Natural killer cell (primary cell): ENCODE measurements around the gene GATD1. TPM values are rescaled to one million over a fixed set of nuclear protein-coding genes. Genes with fewer than 3 reads are reported as not detected.
A peak's percentile ranks its signal among the peaks of the same experiment; 100 is the strongest.

Experiments
- ATAC-seq, 3 donors: fragments of 150-1000 bp in 2 of 3; fragments of 200-7000 bp in 1 of 3; cut with Tn5 transposase; 1 replicate in 1 of 3; 2 replicates in 2 of 3; pipeline ENCODE4 v1.10.0; 2021; ENCODE audit warnings: mild to moderate bottlenecking in 2 of 3, moderate library complexity in 2 of 3
- DNase-seq, 2 donors: peaks; one replicate each; pipeline versions ENCODE4 v3.0.0 to v3.0.0-alpha.2; 2013 to 2021; ENCODE audit warnings: mixed read lengths in 1 of 2
- H3K27ac ChIP-seq: one replicate; pipeline ENCODE4 v1.5.1; 2013; ENCODE audit warnings: mild to moderate bottlenecking, low read length
- H3K27me3 ChIP-seq: one replicate; pipeline ENCODE4 v1.6.1; 2013; ENCODE audit warnings: low read length; ENCODE audit not compliant: control insufficient read depth, insufficient read depth
- H3K36me3 ChIP-seq: one replicate; pipeline ENCODE4 v1.6.1; 2013; ENCODE audit warnings: low read length; ENCODE audit not compliant: control insufficient read depth, insufficient read depth
- H3K4me1 ChIP-seq: one replicate; pipeline ENCODE4 v1.6.1; 2013; ENCODE audit warnings: low read length; ENCODE audit not compliant: control insufficient read depth, insufficient read depth
- H3K4me3 ChIP-seq: one replicate; pipeline ENCODE4 v1.5.1; 2013; ENCODE audit warnings: low read length
- H3K9me3 ChIP-seq: one replicate; pipeline ENCODE4 v1.6.1; 2013; ENCODE audit warnings: low read length; ENCODE audit not compliant: control insufficient read depth, insufficient read depth
- H3K27ac Mint-ChIP-seq, 2 donors: one replicate each; pipeline ENCODE4 v1.8.0; 2022; ENCODE audit warnings: mild to moderate bottlenecking in 2 of 2, mixed read lengths in 2 of 2, moderate library complexity in 1 of 2
- H3K27me3 Mint-ChIP-seq, 2 donors: one replicate each; pipeline ENCODE4 v1.8.0; 2022; ENCODE audit warnings: low read depth in 2 of 2, mixed read lengths in 2 of 2
- H3K36me3 Mint-ChIP-seq: one replicate; pipeline ENCODE4 v1.8.0; 2022; ENCODE audit warnings: mixed read lengths
- H3K4me1 Mint-ChIP-seq, 2 donors: one replicate each; pipeline ENCODE4 v1.8.0; 2022; ENCODE audit warnings: mixed read lengths in 2 of 2
- H3K4me3 Mint-ChIP-seq: one replicate; pipeline ENCODE4 v1.8.0; 2022; ENCODE audit warnings: mild to moderate bottlenecking, moderate library complexity, mixed read lengths
- H3K9me3 Mint-ChIP-seq, 2 donors: one replicate each; pipeline ENCODE4 v1.8.0; 2022; ENCODE audit warnings: mixed read lengths in 2 of 2
- WGBS: methylation state at CpG from one replicate; pipeline ENCODE4 v1.1.7; 2013; ENCODE audit warnings: missing lambda C conversion rate; ENCODE audit not compliant: insufficient coverage; 5-methylcytosine and 5-hydroxymethylcytosine counted together
- intact Hi-C: fragments of 100-400 bp; cut with micrococcal nuclease; formaldehyde crosslinking; loops from one replicate; pipeline ENCODE4 v1.14.2; 2022
- total RNA-seq, 4 donors: library from RNA; stranded (reverse); fragments of 120-200 nt in 1 of 4; gene quantifications; one replicate each; pipeline versions ENCODE4 v1.2.3 to v1.2.4, GENCODE V29; 2013 to 2022
- TF ChIP-seq, protein P1 (sequence below): fragments of 200-600 bp; IDR thresholded peaks from one replicate; pipeline ENCODE4 v1.8.0; 2022; ENCODE audit warnings: antibody characterized with exemption

The GATD1 gene
- total RNA-seq, 3 donors from 2014 or later (not counting 1 experiment from before 2014, with no cell fraction given), result 40.4 to 43.1 (median 42.1) TPM

GRCh38 chr11:721741-722345 is 55.4 kb downstream of the GATD1 start:
- TF ChIP-seq, protein P1, sequence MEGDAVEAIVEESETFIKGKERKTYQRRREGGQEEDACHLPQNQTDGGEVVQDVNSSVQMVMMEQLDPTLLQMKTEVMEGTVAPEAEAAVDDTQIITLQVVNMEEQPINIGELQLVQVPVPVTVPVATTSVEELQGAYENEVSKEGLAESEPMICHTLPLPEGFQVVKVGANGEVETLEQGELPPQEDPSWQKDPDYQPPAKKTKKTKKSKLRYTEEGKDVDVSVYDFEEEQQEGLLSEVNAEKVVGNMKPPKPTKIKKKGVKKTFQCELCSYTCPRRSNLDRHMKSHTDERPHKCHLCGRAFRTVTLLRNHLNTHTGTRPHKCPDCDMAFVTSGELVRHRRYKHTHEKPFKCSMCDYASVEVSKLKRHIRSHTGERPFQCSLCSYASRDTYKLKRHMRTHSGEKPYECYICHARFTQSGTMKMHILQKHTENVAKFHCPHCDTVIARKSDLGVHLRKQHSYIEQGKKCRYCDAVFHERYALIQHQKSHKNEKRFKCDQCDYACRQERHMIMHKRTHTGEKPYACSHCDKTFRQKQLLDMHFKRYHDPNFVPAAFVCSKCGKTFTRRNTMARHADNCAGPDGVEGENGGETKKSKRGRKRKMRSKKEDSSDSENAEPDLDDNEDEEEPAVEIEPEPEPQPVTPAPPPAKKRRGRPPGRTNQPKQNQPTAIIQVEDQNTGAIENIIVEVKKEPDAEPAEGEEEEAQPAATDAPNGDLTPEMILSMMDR, result no peak
- H3K9me3 Mint-ChIP-seq, result no peaks in the 10 kb centered on the region
- H3K36me3 Mint-ChIP-seq, result no peaks in the 10 kb centered on the region
- H3K27me3 Mint-ChIP-seq, result peaks cover 7 to 26% of the 10 kb centered on the region in 2 donors
- H3K9me3 ChIP-seq, result no peaks in the 10 kb centered on the region
- H3K27ac Mint-ChIP-seq, result peak overlapping the region in 1 of 2 donors; percentile 58
- no peaks in the 10 kb centered on the region for H3K36me3 ChIP-seq
- peak overlapping the region; percentile 18 for H3K4me3 ChIP-seq
- no peak overlapping the region for H3K27ac ChIP-seq
- H3K4me1 ChIP-seq, result peaks cover 38% of the 10 kb centered on the region
- WGBS, result 3% methylated on average over 33 of the region's 33 CpGs
- ATAC-seq (peak; percentile 24 to 56 (median 32)), DNase-seq (peak in 1 of 2 donors; percentile 71)
- intact Hi-C loops, result loop anchor here (2.0 to 10.0 kb wide), 3 partner anchors 25 to 107 kb away; partner anchors contain the start of gene IRF7
- H3K4me1 Mint-ChIP-seq, result peaks cover 6 to 20% of the 10 kb centered on the region in 2 donors
- H3K4me3 Mint-ChIP-seq, result no peak overlapping the region
- peaks cover 21% of the 10 kb centered on the region for H3K27me3 ChIP-seq

DNA sequence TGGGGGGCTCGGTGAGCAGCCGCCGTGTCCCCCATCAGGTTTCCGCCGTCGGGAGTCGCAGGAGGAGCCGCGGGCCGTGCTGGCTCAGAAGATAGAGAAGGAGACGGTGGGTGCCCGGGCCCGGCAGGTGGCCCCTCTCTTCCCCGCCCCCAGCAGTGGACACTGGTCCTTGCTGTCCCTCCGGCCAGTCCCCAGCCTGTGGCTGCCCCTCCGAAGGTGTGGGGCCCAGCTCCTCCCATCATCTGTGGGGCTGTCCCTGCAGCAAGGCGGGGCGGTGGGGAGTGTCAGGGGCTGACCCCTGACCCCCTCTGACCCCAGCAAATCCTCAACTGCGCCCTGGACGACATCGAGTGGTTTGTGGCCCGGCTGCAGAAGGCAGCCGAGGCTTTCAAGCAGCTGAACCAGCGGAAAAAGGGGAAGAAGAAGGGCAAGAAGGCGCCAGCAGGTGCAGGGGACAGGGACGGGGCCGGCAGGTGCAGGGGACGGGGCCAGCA is 56.0 kb downstream of the GATD1 start:
- H3K4me1 ChIP-seq, result peaks cover 33% of the 10 kb centered on the region
- ATAC-seq, result no peak
- Mint-ChIP-seq H3K27me3 (peaks cover 7 to 26% of the 10 kb centered on the region in 2 donors), H3K4me3 (no peak overlapping the region), H3K9me3 (no peaks in the 10 kb centered on the region), H3K27ac (peak overlapping the region in 1 of 2 donors; percentile 58), H3K36me3 (no peaks in the 10 kb centered on the region), H3K4me1 (peaks cover 6 to 16% of the 10 kb centered on the region in 2 donors)
- no peak overlapping the region for H3K27ac ChIP-seq
- H3K9me3 ChIP-seq, result no peaks in the 10 kb centered on the region
- no peak for DNase-seq
- intact Hi-C loops, result loop anchor here (10.0 kb wide), 2 partner anchors 66 to 106 kb away; partner anchors contain the start of gene IRF7
- TF ChIP-seq, protein P1, result no peak
- H3K27me3 ChIP-seq, result peaks cover 21% of the 10 kb centered on the region
- WGBS, result 11% methylated on average over 28 of the region's 28 CpGs
- peak overlapping the region; percentile 18 for H3K4me3 ChIP-seq
- H3K36me3 ChIP-seq, result no peaks in the 10 kb centered on the region

DNA sequence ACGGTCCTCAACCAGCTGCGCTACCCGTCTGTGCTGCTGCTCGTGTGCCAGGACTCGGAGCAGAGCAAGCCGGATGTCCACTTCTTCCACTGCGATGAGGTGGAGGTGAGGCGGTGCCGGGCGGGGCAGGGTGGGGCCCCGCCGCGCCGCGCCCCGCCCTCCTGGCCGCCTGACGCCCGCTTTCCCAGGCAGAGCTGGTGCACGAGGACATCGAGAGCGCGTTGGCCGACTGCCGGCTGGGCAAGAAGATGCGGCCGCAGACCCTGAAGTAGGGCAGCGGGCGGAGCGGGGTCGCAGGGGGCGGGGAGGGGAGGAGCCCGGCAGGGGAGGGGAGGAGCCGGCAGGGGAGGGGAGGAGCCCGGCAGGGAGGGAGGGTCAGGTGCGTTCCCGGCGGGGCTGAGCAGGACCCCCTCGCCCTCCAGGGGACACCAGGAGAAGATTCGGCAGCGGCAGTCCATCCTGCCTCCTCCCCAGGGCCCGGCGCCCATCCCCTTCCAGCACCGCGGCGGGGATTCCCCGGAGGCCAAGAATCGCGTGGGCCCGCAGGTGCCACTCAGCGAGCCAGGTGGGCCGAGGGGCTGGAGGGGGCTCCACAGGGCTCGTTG is 56.5 kb downstream of the GATD1 start:
- Mint-ChIP-seq H3K4me1 (peaks cover 6 to 16% of the 10 kb centered on the region in 2 donors), H3K9me3 (no peaks in the 10 kb centered on the region), H3K4me3 (no peak overlapping the region), H3K36me3 (no peaks in the 10 kb centered on the region), H3K27me3 (peaks cover 7 to 26% of the 10 kb centered on the region in 2 donors), H3K27ac (peak overlapping the region in 1 of 2 donors; percentile 58)
- H3K4me1 ChIP-seq, result peaks cover 30% of the 10 kb centered on the region
- 1% methylated on average over 53 of the region's 53 CpGs for WGBS
- peaks cover 21% of the 10 kb centered on the region for H3K27me3 ChIP-seq
- no peaks in the 10 kb centered on the region for H3K36me3 ChIP-seq
- ATAC-seq, result peak in 2 of 3 donors; percentile 38 to 42
- no peaks in the 10 kb centered on the region for H3K9me3 ChIP-seq
- TF ChIP-seq, protein P1, result no peak
- no peak overlapping the region for H3K4me3 ChIP-seq
- no peak overlapping the region for H3K27ac ChIP-seq
- DNase-seq, result peak in 1 of 2 donors; percentile 59
- intact Hi-C loops, result loop anchor here (10.0 kb wide), 2 partner anchors 66 to 106 kb away; partner anchors contain the start of gene IRF7
